ENCODE measurements around the gene DFFB. TPM values are rescaled to one million over a fixed set of nuclear protein-coding genes. Genes with fewer than 3 reads are reported as not detected.

The DFFB gene
- total and polyA plus RNA-seq, 2 of the 13 experiments (the other 11 are each of a cell fraction or from before 2014, with no cell fraction given) = 4.6 to 9.3 TPM

DNA sequence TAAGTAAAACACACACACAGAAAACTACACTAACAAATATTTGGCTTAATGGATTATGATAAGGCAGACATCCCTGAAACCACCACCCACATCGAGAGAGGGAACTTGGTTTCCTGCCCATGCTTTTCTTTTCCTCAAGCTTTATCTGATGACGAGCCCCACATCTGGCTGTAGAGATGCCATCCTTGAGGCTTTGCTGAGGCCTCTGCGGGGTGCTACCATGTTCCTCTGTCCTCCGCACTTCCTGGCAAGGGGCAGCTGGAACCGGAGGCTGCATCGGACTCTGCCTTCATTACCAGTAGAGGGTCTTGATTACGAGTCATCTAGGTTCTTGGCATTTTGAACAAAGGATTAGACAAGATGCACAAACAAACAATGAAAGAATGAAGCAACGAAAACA, 64.5 kb downstream of the DFFB start:
- no peaks in the 10 kb centered on the region for H3K9me3 ChIP-seq (ENCODE audit: low read length)
- intact Hi-C loops (cut with micrococcal nuclease; ENCODE audit: unreplicated experiment) (no loop called here), in situ Hi-C loops (cut with HindIII; ENCODE audit: extremely low pct_ligation_motif_present, low pct_unique_long_range_greater_than_20kb) (loop anchor here (25.0 kb wide), 1 partner anchor 141 kb away; no protein-coding TSS in a partner anchor)
- BruUV-seq (replicated peaks) = no TSS peak
- CTCF ChIA-PET (ENCODE audit: low intra/inter-chr PET ratio, low total read pairs) = no interaction called here
- H2AFZ ChIP-seq (ENCODE audit: low read length) = no peak overlapping the region
- no peaks in the 10 kb centered on the region for H3K36me3 ChIP-seq (replicated peaks in 1 of 2; ENCODE audit: control insufficient read depth in 1 of 2, insufficient read depth in 2 of 2, low read length in 2 of 2)
- no peak overlapping the region for H3K9ac ChIP-seq (ENCODE audit: insufficient read depth, low read depth, low read length)
- ATAC-seq = no peak
- POLR2A ChIA-PET = no interaction called here
- H3K27ac ChIP-seq (ENCODE audit: extremely low read length, insufficient read depth, low read length) = no peak overlapping the region
- no peaks in the 10 kb centered on the region for H4K20me1 ChIP-seq (ENCODE audit: insufficient read depth, low read length)
- peaks cover 7 to 38% of the 10 kb centered on the region in 2 experiments; a peak in 4 of 5 replicates for H3K27me3 ChIP-seq (ENCODE audit: control insufficient read depth in 1 of 2, insufficient read depth in 2 of 2, low read length in 2 of 2)
- H3K4me3 ChIP-seq (replicated peaks in 1 of 3; ENCODE audit: insufficient read depth in 1 of 3, low read depth in 2 of 3, low read length in 3 of 3) = no peak overlapping the region
- H3K4me1 ChIP-seq (ENCODE audit: insufficient read depth, low read length) = no peaks in the 10 kb centered on the region
- FAIRE-seq = no peak
- DNase-seq (ENCODE audit: low spot score) = no peak
- H3K79me2 ChIP-seq (ENCODE audit: insufficient read depth, low read length) = no peaks in the 10 kb centered on the region
- H3K4me2 ChIP-seq (ENCODE audit: low read depth, low read length) = no peak overlapping the region
- WGBS (ENCODE audit: low lambda C conversion rate) = 52% methylated on average over 8 of the region's 8 CpGs
- TF ChIP-seq ZNF30 (CRISPR knock-in tag; IDR thresholded peaks at IDR 0.05) (no peak), PHF8 (CRISPR knock-in tag; IDR thresholded peaks at IDR 0.05) (no peak), DR1 (CRISPR knock-in tag; IDR thresholded peaks at IDR 0.05) (no peak), ZNF672 (CRISPR knock-in tag; IDR thresholded peaks at IDR 0.05) (no peak), ZNF891 (CRISPR knock-in tag; IDR thresholded peaks at IDR 0.05) (no peak), RCOR2 (CRISPR knock-in tag; IDR thresholded peaks at IDR 0.05) (no peak), TBX2 (CRISPR knock-in tag; IDR thresholded peaks at IDR 0.05; ENCODE audit: borderline replicate concordance) (no peak), ZFP82 (CRISPR knock-in tag; IDR thresholded peaks at IDR 0.05; ENCODE audit: borderline replicate concordance) (no peak)
- TF ChIP-seq, protein P1, sequence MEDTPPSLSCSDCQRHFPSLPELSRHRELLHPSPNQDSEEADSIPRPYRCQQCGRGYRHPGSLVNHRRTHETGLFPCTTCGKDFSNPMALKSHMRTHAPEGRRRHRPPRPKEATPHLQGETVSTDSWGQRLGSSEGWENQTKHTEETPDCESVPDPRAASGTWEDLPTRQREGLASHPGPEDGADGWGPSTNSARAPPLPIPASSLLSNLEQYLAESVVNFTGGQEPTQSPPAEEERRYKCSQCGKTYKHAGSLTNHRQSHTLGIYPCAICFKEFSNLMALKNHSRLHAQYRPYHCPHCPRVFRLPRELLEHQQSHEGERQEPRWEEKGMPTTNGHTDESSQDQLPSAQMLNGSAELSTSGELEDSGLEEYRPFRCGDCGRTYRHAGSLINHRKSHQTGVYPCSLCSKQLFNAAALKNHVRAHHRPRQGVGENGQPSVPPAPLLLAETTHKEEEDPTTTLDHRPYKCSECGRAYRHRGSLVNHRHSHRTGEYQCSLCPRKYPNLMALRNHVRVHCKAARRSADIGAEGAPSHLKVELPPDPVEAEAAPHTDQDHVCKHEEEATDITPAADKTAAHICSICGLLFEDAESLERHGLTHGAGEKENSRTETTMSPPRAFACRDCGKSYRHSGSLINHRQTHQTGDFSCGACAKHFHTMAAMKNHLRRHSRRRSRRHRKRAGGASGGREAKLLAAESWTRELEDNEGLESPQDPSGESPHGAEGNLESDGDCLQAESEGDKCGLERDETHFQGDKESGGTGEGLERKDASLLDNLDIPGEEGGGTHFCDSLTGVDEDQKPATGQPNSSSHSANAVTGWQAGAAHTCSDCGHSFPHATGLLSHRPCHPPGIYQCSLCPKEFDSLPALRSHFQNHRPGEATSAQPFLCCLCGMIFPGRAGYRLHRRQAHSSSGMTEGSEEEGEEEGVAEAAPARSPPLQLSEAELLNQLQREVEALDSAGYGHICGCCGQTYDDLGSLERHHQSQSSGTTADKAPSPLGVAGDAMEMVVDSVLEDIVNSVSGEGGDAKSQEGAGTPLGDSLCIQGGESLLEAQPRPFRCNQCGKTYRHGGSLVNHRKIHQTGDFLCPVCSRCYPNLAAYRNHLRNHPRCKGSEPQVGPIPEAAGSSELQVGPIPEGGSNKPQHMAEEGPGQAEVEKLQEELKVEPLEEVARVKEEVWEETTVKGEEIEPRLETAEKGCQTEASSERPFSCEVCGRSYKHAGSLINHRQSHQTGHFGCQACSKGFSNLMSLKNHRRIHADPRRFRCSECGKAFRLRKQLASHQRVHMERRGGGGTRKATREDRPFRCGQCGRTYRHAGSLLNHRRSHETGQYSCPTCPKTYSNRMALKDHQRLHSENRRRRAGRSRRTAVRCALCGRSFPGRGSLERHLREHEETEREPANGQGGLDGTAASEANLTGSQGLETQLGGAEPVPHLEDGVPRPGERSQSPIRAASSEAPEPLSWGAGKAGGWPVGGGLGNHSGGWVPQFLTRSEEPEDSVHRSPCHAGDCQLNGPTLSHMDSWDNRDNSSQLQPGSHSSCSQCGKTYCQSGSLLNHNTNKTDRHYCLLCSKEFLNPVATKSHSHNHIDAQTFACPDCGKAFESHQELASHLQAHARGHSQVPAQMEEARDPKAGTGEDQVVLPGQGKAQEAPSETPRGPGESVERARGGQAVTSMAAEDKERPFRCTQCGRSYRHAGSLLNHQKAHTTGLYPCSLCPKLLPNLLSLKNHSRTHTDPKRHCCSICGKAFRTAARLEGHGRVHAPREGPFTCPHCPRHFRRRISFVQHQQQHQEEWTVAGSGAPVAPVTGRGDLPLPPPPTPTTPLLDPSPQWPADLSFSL (CRISPR knock-in tag; IDR thresholded peaks at IDR 0.05) = no peak
- TF ChIP-seq, protein P2, sequence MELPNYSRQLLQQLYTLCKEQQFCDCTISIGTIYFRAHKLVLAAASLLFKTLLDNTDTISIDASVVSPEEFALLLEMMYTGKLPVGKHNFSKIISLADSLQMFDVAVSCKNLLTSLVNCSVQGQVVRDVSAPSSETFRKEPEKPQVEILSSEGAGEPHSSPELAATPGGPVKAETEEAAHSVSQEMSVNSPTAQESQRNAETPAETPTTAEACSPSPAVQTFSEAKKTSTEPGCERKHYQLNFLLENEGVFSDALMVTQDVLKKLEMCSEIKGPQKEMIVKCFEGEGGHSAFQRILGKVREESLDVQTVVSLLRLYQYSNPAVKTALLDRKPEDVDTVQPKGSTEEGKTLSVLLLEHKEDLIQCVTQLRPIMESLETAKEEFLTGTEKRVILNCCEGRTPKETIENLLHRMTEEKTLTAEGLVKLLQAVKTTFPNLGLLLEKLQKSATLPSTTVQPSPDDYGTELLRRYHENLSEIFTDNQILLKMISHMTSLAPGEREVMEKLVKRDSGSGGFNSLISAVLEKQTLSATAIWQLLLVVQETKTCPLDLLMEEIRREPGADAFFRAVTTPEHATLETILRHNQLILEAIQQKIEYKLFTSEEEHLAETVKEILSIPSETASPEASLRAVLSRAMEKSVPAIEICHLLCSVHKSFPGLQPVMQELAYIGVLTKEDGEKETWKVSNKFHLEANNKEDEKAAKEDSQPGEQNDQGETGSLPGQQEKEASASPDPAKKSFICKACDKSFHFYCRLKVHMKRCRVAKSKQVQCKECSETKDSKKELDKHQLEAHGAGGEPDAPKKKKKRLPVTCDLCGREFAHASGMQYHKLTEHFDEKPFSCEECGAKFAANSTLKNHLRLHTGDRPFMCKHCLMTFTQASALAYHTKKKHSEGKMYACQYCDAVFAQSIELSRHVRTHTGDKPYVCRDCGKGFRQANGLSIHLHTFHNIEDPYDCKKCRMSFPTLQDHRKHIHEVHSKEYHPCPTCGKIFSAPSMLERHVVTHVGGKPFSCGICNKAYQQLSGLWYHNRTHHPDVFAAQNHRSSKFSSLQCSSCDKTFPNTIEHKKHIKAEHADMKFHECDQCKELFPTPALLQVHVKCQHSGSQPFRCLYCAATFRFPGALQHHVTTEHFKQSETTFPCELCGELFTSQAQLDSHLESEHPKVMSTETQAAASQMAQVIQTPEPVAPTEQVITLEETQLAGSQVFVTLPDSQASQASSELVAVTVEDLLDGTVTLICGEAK (IDR thresholded peaks at IDR 0.05) = no peak
- TF ChIP-seq, protein P2 (CRISPR knock-in tag; IDR thresholded peaks at IDR 0.05) = no peak

All from HepG2 (cell line).